HepG2 (cell line): ENCODE results near the gene ARL6IP4. TPM values are rescaled to one million over a fixed set of nuclear protein-coding genes. Genes with fewer than 3 reads are reported as not detected.

Experiments
- ETS1 ChIP-seq: sonication (generic); formaldehyde crosslinking; IDR thresholded peaks from 2 replicates; pipeline ENCODE4 v1.4.0; 2020; ENCODE audit warnings: missing genetic modification reagents
- GABPB1 ChIP-seq: IDR thresholded peaks from 2 replicates; pipeline ENCODE4 v1.6.1; 2016; ENCODE audit warnings: mild to moderate bottlenecking, missing genetic modification reagents, moderate library complexity, missing compliant biosample characterization
- GRHL1 ChIP-seq: sonication (generic); formaldehyde crosslinking; conservative IDR thresholded peaks from 2 replicates; pipeline ENCODE4 v1.8.0; 2022; ENCODE audit warnings: missing genetic modification reagents
- HES4 ChIP-seq: sonication (generic); formaldehyde crosslinking; IDR thresholded peaks from 2 replicates; pipeline ENCODE4 v1.9.0; 2021; ENCODE audit warnings: mild to moderate bottlenecking, missing genetic modification reagents, borderline replicate concordance
- JUNB ChIP-seq: sonication (generic); formaldehyde crosslinking; IDR thresholded peaks from 2 replicates; pipeline ENCODE4 v1.8.0; 2022; ENCODE audit warnings: missing genetic modification reagents, mild to moderate bottlenecking, borderline replicate concordance
- MLLT10 ChIP-seq: sonication (generic); formaldehyde crosslinking; IDR thresholded peaks from 2 replicates; pipeline ENCODE4 v1.4.0; 2020; ENCODE audit warnings: missing genetic modification reagents
- MYNN ChIP-seq: sonication (generic); formaldehyde crosslinking; IDR thresholded peaks from 2 replicates; pipeline ENCODE4 v1.4.0; 2020; ENCODE audit warnings: mild to moderate bottlenecking, low read depth, missing genetic modification reagents
- SAP130 ChIP-seq: IDR thresholded peaks from 2 replicates; pipeline ENCODE4 v1.6.1; 2016; ENCODE audit warnings: low read depth
- TFE3 ChIP-seq: IDR thresholded peaks from 2 replicates; pipeline ENCODE4 v1.6.1; 2016
- TIGD3 ChIP-seq: sonication (generic); formaldehyde crosslinking; IDR thresholded peaks from 2 replicates; pipeline ENCODE4 v1.5.1; 2020; ENCODE audit warnings: mild to moderate bottlenecking, missing genetic modification reagents, borderline replicate concordance
- TRIM22 ChIP-seq: fragments of 450-650 bp; IDR thresholded peaks from 2 replicates; pipeline ENCODE4 v1.6.1; 2017
- ZNF276 ChIP-seq: sonication (generic); formaldehyde crosslinking; IDR thresholded peaks from 2 replicates; pipeline ENCODE4 v1.4.0; 2020; ENCODE audit warnings: mild to moderate bottlenecking, low read depth, missing genetic modification reagents
- ZNF335 ChIP-seq: sonication (generic); formaldehyde crosslinking; IDR thresholded peaks from 2 replicates; pipeline ENCODE4 v1.4.0; 2020; ENCODE audit warnings: missing genetic modification reagents
- ZNF724P ChIP-seq: sonication (generic); formaldehyde crosslinking; IDR thresholded peaks from 2 replicates; pipeline ENCODE4 v1.8.0; 2022; ENCODE audit warnings: missing genetic modification reagents, borderline replicate concordance
- polyA plus RNA-seq, 8 experiments: library from polyadenylated mRNA; depleted of rRNA in 3 of 8; stranded (reverse) in 7 of 8; unstranded in 1 of 8; fragments of >200 nt; fragmentation: Illumina TruSeq in 4 of 8; extraction: Trizol in 4 of 8; gene quantifications; 2 replicates each; pipeline versions ENCODE4 v1.2.1 to v1.2.3, GENCODE V29; 2011 to 2016; ENCODE audit warnings: low read depth in 4 of 8, missing spikeins in 1 of 8, mixed read lengths in 1 of 8; ENCODE audit not compliant: insufficient read depth in 1 of 8
- total RNA-seq, 5 experiments: library from RNA; depleted of rRNA; stranded (reverse); fragments of >200 nt; fragmentation: Illumina TruSeq; extraction: Trizol; gene quantifications; 2 replicates each; pipeline ENCODE4 v1.2.3, GENCODE V29; 2016; ENCODE audit warnings: low read depth in 1 of 5

The ARL6IP4 gene
- total and polyA plus RNA-seq, 2 of the 13 experiments (the other 11 are each of a cell fraction or from before 2014, with no cell fraction given): 155 to 220 TPM

- TF ChIP-seq SAP130 (CRISPR knock-in tag) (no peak; the same call in 1 of the 2 replicates), ZNF276 (CRISPR knock-in tag) (no peak), TRIM22 (no peak), ZNF724P (CRISPR knock-in tag) (no peak), MLLT10 (no peak), MYNN (CRISPR knock-in tag) (no peak), GABPB1 (CRISPR knock-in tag) (peak; percentile 29; the same call in 1 of the 2 replicates), ETS1 (no peak), GRHL1 (no peak), HES4 (CRISPR knock-in tag) (no peak), JUNB (CRISPR knock-in tag) (no peak), TFE3 (CRISPR knock-in tag) (0 out of 2 replicates have a peak, but pooled peaks have one; percentile 19), ZNF335 (no peak; the same call in 1 of the 2 replicates), TIGD3 (CRISPR knock-in tag) (no peak)
Measured at GRCh38 chr12:122951979-122952892, 28.2 kb upstream of the ARL6IP4 start (continued).
